AG10803 (cell line): ENCODE results near the gene EI24.

Experiments used
- DNase-seq: peaks from one replicate; pipeline ENCODE4 v3.0.0; 2010; ENCODE audit warnings: low read depth
- H3K4me3 ChIP-seq: 2 replicates; pipeline ENCODE4 v1.5.1; 2011; ENCODE audit warnings: mild to moderate bottlenecking, low read length, control low read depth
- TF ChIP-seq, protein P1 (sequence below): conservative IDR thresholded peaks from 2 replicates; pipeline ENCODE4 v1.5.1; 2011; ENCODE audit warnings: mild to moderate bottlenecking, low read length, control low read depth, inconsistent platforms

EI24 gene

DNA sequence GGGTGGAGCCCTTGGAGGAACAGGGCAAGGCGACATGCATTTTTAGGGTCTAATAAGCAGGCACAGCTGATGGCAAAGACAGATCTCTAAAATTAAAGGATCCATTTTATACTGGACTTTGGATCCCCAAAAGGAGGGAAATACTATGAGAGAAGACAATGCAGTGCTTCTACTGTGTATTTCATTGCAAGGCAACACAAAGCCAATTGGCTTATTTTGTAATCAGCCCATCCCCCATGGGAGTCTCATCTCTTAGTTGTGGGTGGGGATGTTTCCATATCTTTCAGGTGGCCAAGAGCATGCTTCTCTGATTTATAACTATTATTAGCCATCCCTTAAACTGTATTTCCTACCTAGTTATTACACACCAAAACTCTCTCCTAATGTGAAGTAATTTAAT, 18.5 kb upstream of the EI24 start:
- no peak for DNase-seq
- H3K4me3 ChIP-seq = no peak overlapping the region
- TF ChIP-seq, protein P1, sequence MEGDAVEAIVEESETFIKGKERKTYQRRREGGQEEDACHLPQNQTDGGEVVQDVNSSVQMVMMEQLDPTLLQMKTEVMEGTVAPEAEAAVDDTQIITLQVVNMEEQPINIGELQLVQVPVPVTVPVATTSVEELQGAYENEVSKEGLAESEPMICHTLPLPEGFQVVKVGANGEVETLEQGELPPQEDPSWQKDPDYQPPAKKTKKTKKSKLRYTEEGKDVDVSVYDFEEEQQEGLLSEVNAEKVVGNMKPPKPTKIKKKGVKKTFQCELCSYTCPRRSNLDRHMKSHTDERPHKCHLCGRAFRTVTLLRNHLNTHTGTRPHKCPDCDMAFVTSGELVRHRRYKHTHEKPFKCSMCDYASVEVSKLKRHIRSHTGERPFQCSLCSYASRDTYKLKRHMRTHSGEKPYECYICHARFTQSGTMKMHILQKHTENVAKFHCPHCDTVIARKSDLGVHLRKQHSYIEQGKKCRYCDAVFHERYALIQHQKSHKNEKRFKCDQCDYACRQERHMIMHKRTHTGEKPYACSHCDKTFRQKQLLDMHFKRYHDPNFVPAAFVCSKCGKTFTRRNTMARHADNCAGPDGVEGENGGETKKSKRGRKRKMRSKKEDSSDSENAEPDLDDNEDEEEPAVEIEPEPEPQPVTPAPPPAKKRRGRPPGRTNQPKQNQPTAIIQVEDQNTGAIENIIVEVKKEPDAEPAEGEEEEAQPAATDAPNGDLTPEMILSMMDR = no peak

DNA sequence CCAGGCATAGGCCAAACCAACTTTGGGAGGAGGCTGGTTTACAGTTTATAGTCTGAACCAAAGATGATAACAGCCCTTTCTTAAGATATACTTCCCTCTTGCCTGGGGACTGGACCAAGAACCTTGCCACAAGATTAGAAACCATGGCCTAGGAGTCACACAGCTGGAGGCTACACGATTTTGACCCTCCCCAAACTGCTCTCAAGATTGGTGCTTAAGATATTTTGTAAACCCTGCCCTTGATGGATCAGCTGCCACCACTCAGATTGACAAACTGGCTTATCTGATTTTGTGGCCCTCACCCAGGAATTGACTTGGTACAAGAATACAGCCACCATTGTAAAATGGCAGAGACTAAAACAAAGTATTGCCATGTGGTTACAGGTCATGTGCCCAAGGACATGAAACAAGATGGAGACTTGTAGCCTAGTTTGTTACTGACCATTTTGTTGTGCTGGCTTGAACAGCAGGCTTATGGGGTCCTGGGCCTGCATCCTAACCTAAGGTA, 17.4 kb upstream of the EI24 start:
- no peak overlapping the region for H3K4me3 ChIP-seq
- no peak for DNase-seq
- TF ChIP-seq, protein P1 = no peak

GRCh38 chr11:125552927-125553326, 16.4 kb upstream of the EI24 start:
- DNase-seq = no peak
- TF ChIP-seq, protein P1 = no peak
- H3K4me3 ChIP-seq = no peak overlapping the region

DNA sequence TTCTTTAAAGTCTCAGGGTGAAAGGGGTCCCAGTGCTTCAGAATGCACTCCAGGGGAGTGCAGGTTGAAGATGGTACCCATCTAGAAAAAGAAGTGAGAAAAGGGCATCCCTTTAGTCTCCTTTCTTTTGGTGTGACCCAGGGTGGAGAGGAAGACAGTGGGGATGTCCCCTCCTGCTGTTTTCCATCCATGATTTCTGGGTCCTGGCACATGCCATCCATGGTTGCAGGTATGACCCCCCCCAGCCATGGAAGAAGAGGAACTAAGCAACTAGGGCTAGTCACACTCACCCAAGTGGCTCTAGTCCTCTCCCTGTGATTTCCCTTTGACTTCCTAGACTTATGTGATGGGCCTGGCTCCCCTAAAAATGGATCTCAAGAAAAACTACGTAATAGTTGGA, 15.9 kb upstream of the EI24 start:
- DNase-seq = no peak

DNA sequence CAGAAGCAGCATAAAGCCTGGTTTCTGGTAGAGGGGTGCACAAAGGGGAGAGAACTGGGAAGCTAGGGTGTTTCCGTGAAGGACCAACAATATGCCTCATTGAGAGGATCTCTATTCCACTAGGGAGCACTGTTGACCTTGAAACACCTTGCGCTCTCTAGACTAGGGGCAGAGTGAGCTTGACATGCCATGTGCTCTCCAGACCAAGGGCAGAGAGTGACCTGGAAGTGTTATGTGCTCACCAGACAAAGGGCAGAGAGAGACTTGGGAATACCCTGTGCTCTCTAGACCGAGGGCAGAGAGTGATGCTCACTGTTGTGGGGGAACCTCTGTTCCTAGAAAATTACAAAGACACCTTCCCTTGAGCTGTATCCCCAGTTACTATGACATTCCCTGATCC, 15.2 kb upstream of the EI24 start:
- no peak for DNase-seq

More for the DNA sequence above, 15.9 kb upstream of the EI24 start:
- H3K4me3 ChIP-seq = no peak overlapping the region
- TF ChIP-seq, protein P1 = no peak

DNA sequence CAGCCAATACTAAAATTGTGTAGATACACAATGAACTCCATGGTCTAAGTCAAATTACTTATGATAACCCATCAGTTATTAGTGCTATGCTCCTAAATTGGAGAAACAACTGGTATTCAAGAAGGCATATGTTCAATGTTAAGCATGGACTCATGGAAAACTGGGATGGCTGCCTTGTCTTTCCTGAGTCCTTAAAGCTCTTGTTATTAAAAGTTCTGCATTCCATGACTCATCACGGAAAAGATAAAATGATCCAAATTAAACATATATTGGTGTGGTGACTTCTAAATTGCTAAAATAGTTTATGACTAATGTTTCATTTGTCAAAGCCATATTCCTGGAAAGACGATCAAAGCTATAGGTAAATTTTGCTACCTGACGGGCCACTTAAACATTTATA, 9.4 kb upstream of the EI24 start:
- TF ChIP-seq, protein P1 = no peak
- DNase-seq = no peak
- H3K4me3 ChIP-seq = no peak overlapping the region

More for the DNA sequence above, 15.2 kb upstream of the EI24 start:
- no peak overlapping the region for H3K4me3 ChIP-seq
- TF ChIP-seq, protein P1 = no peak

GRCh38 chr11:125561924-125562323, 7.4 kb upstream of the EI24 start:
- H3K4me3 ChIP-seq = no peak overlapping the region
- no peak for DNase-seq
- TF ChIP-seq, protein P1 = no peak
